Measurements from ENCODE around the gene PEX12. TPM values are rescaled to one million over a fixed set of nuclear protein-coding genes. Genes with fewer than 3 reads are reported as not detected.

PEX12 gene
- total and polyA plus RNA-seq, 9 of the 15 experiments (the other 6 are each of a cell fraction or from before 2014, with no cell fraction given) = 4.0 to 12.4 (median 6.4) TPM

- TF ChIP-seq FOXJ2 (tag; IDR thresholded peaks at IDR 0.05) (no peak), ZNF511 (CRISPR knock-in tag; IDR thresholded peaks at IDR 0.05) (no peak), PHB2 (IDR thresholded peaks at IDR 0.05; ENCODE audit: low read depth) (no peak; the same call in 1 of the 2 replicates), POLR3G (IDR thresholded peaks at IDR 0.05; ENCODE audit: extremely low read depth, insufficient read length, insufficient replicate concordance) (no peak), MLLT1 (IDR thresholded peaks at IDR 0.05) (peak in 1 of 2 experiments; percentile 19; a peak in 1 of 4 replicates), SMARCA4 (IDR thresholded peaks at IDR 0.05) (no peak), TGIF2 (CRISPR knock-in tag; IDR thresholded peaks at IDR 0.05) (no peak), MTA2 (IDR thresholded peaks at IDR 0.05; ENCODE audit: low read depth) (no peak), ZBTB26 (CRISPR knock-in tag; IDR thresholded peaks at IDR 0.05) (0 out of 2 replicates have a peak, but pooled peaks have one; percentile 21), SFPQ (IDR thresholded peaks at IDR 0.05; ENCODE audit: low read depth, low read length) (no peak), IRF1 (CRISPR knock-in tag; IDR thresholded peaks at IDR 0.05; ENCODE audit: borderline replicate concordance) (no peak), CBX8 (IDR thresholded peaks at IDR 0.05; ENCODE audit: borderline replicate concordance, extremely low read depth, low read depth, low read length, poor library complexity, severe bottlenecking) (no peak), ZNF551 (CRISPR knock-in tag; IDR thresholded peaks at IDR 0.05) (no peak), KAT8 (IDR thresholded peaks at IDR 0.05; ENCODE audit: low read depth) (no peak), GTF3C2 (IDR thresholded peaks at IDR 0.05; ENCODE audit: borderline replicate concordance, extremely low read depth, insufficient read length) (no peak)
These were observed 11.4 kb downstream of the PEX12 start (continued) for GRCh38 chr17:35566968-35567367.

Data from K562 (cell line).